GM12878 (cell line): ENCODE measurements around the gene SATB2. TPM values are rescaled to one million over a fixed set of nuclear protein-coding genes. Genes with fewer than 3 reads are reported as not detected.

Source experiments
- ATAC-seq: fragments of 200-7000 bp; cut with Tn5 transposase; 3 replicates; pipeline ENCODE4 v1.9.1; 2020; ENCODE audit warnings: mild to moderate bottlenecking, moderate library complexity
- BruUV-seq: library from RNA; stranded (reverse); fragments of 400-500 nt; replicated peaks from 2 replicates; lab custom pipeline; 2021; lab: Mats Ljungman, UMichigan
- CTCF ChIA-PET: fragments of 300-600 bp; sonication (Branson Sonifier 250); formaldehyde crosslinking; extraction: SDS; loops from one replicate; lab custom pipeline; 2021; ENCODE audit warnings: inconsistent platforms; lab: Yijun Ruan, JAX
- POLR2A ChIA-PET: fragments of 350-600 bp; formaldehyde crosslinking; extraction: SDS; loops from one replicate; lab custom pipeline; 2021; ENCODE audit warnings: inconsistent platforms; lab: Charles Lee
- RAD21 ChIA-PET: fragments of 300-600 bp; sonication (Branson Sonifier 250); formaldehyde crosslinking; loops from one replicate; lab custom pipeline; 2023; ENCODE audit warnings: antibody characterized with exemption; ENCODE audit not compliant: unreplicated experiment; lab: Charles Lee
- SMC1A ChIA-PET: fragments of 300-600 bp; sonication (Branson Sonifier 250); formaldehyde crosslinking; loops from one replicate; lab custom pipeline; 2023; ENCODE audit not compliant: unreplicated experiment, uncharacterized antibody; lab: Charles Lee
- DNase-seq: peaks from one replicate; pipeline ENCODE4 v3.0.0-alpha.2; 2011; ENCODE audit warnings: low read depth, low spot score
- FAIRE-seq: peaks from 3 replicates; lab custom pipeline; 2011; peaks lifted over from hg19 to GRCh38; lab: Jason Lieb, UNC
- H2AFZ ChIP-seq: 2 replicates; pipeline ENCODE4 v1.6.0; 2011; ENCODE audit warnings: low read depth, low read length, control low read depth; ENCODE audit not compliant: control insufficient read depth
- H3K27ac ChIP-seq: 2 replicates; pipeline ENCODE4 v1.5.1; 2011; ENCODE audit warnings: control low read depth; ENCODE audit not compliant: control insufficient read depth, insufficient read depth
- H3K27me3 ChIP-seq, 2 experiments: replicated peaks in 1 of 2; 2 replicates each; pipeline versions ENCODE4 v1.6.0 to v1.6.1; 2011; ENCODE audit warnings: low read length in 1 of 2; ENCODE audit not compliant: control insufficient read depth in 2 of 2, insufficient read depth in 2 of 2
- H3K36me3 ChIP-seq, 2 experiments: 2 replicates each; pipeline ENCODE4 v1.5.1; 2011; ENCODE audit warnings: low read length in 1 of 2; ENCODE audit not compliant: control insufficient read depth in 2 of 2, insufficient read depth in 2 of 2
- H3K4me1 ChIP-seq: 2 replicates; pipeline ENCODE4 v1.6.1; 2011; ENCODE audit warnings: mild to moderate bottlenecking, low read length, moderate library complexity, mixed read lengths; ENCODE audit not compliant: control insufficient read depth, insufficient read depth
- H3K4me2 ChIP-seq: 2 replicates; pipeline ENCODE4 v1.6.0; 2011; ENCODE audit warnings: control low read depth; ENCODE audit not compliant: control insufficient read depth, insufficient read depth
- H3K4me3 ChIP-seq: fragments of 200-600 bp; sonication (generic); 2 replicates; pipeline ENCODE4 v1.5.1; 2016
- H3K79me2 ChIP-seq: 2 replicates; pipeline ENCODE4 v1.6.0; 2011; ENCODE audit warnings: low read length; ENCODE audit not compliant: control insufficient read depth, insufficient read depth
- H3K9ac ChIP-seq: 2 replicates; pipeline ENCODE4 v1.8.0; 2011; ENCODE audit warnings: low read length, control low read depth, mixed read lengths; ENCODE audit not compliant: control insufficient read depth, insufficient read depth
- H3K9me3 ChIP-seq: replicated peaks from 3 replicates; pipeline ENCODE4 v1.5.1; 2011; ENCODE audit warnings: mild to moderate bottlenecking, low read length; ENCODE audit not compliant: control insufficient read depth, insufficient read depth
- H4K20me1 ChIP-seq: 2 replicates; pipeline ENCODE4 v1.6.0; 2011; ENCODE audit not compliant: control insufficient read depth, insufficient read depth
- CHD2 ChIP-seq: IDR thresholded peaks from 2 replicates; pipeline ENCODE4 v1.6.1; 2011; ENCODE audit warnings: low read depth, low read length, improper control_type of control experiment, borderline replicate concordance
- EZH2 ChIP-seq: IDR thresholded peaks from 2 replicates; pipeline ENCODE4 v1.6.1; 2012; ENCODE audit warnings: low read depth, mild to moderate bottlenecking, control low read depth, inconsistent platforms, low read length, borderline replicate concordance; ENCODE audit not compliant: control insufficient read depth
- GATAD2B ChIP-seq: fragments of 450-650 bp; conservative IDR thresholded peaks from 2 replicates; pipeline ENCODE4 v1.6.1; 2017; ENCODE audit warnings: low read depth, mild to moderate bottlenecking, moderate library complexity
- HDAC6 ChIP-seq: fragments of 200-600 bp; sonication (generic); IDR thresholded peaks from one replicate; pipeline ENCODE4 v1.8.0; 2017; ENCODE audit warnings: antibody characterized with exemption; ENCODE audit not compliant: unreplicated experiment
- MLLT1 ChIP-seq: fragments of 450-650 bp; IDR thresholded peaks from 2 replicates; pipeline ENCODE4 v1.6.1; 2016; ENCODE audit warnings: mild to moderate bottlenecking
- NKRF ChIP-seq: fragments of 450-650 bp; conservative IDR thresholded peaks from 2 replicates; pipeline ENCODE4 v1.6.1; 2017; ENCODE audit warnings: mild to moderate bottlenecking, moderate library complexity
- NR2C2 ChIP-seq: IDR thresholded peaks from 2 replicates; pipeline ENCODE4 v1.6.1; 2011; ENCODE audit warnings: borderline replicate concordance, low read depth; ENCODE audit not compliant: control insufficient read depth, insufficient read length
- SIX5 ChIP-seq: IDR thresholded peaks from 2 replicates; pipeline ENCODE4 v1.6.1; 2011; ENCODE audit warnings: mild to moderate bottlenecking, low read depth, low read length, moderate library complexity; ENCODE audit not compliant: severe bottlenecking
- SREBF1 ChIP-seq: IDR thresholded peaks from 2 replicates; pipeline ENCODE4 v1.6.1; 2012; ENCODE audit warnings: mild to moderate bottlenecking, low read length
- TAF1 ChIP-seq: IDR thresholded peaks from 2 replicates; pipeline ENCODE4 v1.6.1; 2011; ENCODE audit warnings: mild to moderate bottlenecking, low read depth, low read length, borderline replicate concordance
- YY1 ChIP-seq: IDR thresholded peaks from 2 replicates; pipeline ENCODE4 v1.6.1; 2011; ENCODE audit warnings: low read depth, mild to moderate bottlenecking, low read length
- WGBS: methylation state at CpG from one replicate; pipeline ENCODE4 v1.1.6; 2016; ENCODE audit warnings: low lambda C conversion rate; ENCODE audit not compliant: insufficient replicate concordance, insufficient coverage; ENCODE audit errors: missing lambda C conversion rate; 5-methylcytosine and 5-hydroxymethylcytosine counted together
- in situ Hi-C: fragments of 300-500 bp; cut with MboI; formaldehyde crosslinking; loops from 9 replicates; pipeline ENCODE4 v1.14.3; 2018; ENCODE audit warnings: mixed read lengths
- intact Hi-C: fragments of 100-400 bp; cut with micrococcal nuclease; formaldehyde crosslinking; loops from one replicate; pipeline ENCODE4 v1.14.2; 2022; ENCODE audit not compliant: unreplicated experiment
- polyA plus RNA-seq, 11 experiments: library from polyadenylated mRNA; depleted of rRNA in 4 of 11; unstranded in 6 of 11; stranded (reverse) in 5 of 11; fragments of >200 nt; fragmentation: Nextera tagmentation in 4 of 11; fragmentation: Illumina TruSeq in 1 of 11; extraction: Ambion mirVana in 4 of 11; extraction: Trizol in 1 of 11; gene quantifications; 1 replicate in 1 of 11; 2 replicates in 10 of 11; pipeline versions ENCODE4 v1.2.1 to v1.2.3, GENCODE V29; 2011 to 2016; ENCODE audit warnings: inconsistent platforms in 2 of 11, missing spikeins in 2 of 11, low read depth in 1 of 11
- total RNA-seq, 4 experiments: library from RNA; depleted of rRNA in 3 of 4; stranded (reverse); fragments of >200 nt in 3 of 4; fragmentation: Illumina TruSeq in 1 of 4; extraction: Trizol in 1 of 4; gene quantifications; 2 replicates each; pipeline versions ENCODE4 v1.2.1 to v1.2.3, GENCODE V29; 2013 to 2021
- TF ChIP-seq, protein P1 (sequence below): fragments of 450-650 bp; IDR thresholded peaks from 2 replicates; pipeline ENCODE4 v1.6.1; 2016; ENCODE audit warnings: mild to moderate bottlenecking
- TF ChIP-seq, protein P2 (sequence below): fragments of 450-650 bp; IDR thresholded peaks from 2 replicates; pipeline ENCODE4 v1.6.1; 2017; ENCODE audit warnings: mild to moderate bottlenecking, moderate library complexity

Gene SATB2
- total and polyA plus RNA-seq, 10 of the 15 experiments (the other 5 are each of a cell fraction or from before 2014, with no cell fraction given) = 0.03 to 0.56 (median 0.08) TPM; not detected in 3

DNA sequence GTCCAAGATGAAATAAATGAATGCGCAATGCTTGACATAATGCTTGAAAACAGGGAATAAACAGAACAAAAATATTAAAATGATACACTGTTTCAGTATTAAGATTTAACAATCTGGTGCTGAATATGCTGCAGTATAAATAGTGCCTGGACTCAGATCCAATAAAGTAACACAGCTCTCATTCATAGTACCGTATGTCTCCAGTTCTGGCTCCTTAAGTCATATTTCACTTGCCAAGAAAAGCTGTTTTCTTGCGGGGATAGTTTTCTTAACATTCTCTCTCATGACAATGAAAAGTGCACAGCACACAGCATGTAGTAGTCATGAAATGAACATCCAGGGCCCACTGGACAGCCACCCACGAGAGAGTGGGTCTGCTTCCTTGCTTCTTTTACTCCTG is 74.7 kb downstream of the SATB2 start (continued):
- no peak for TF ChIP-seq NKRF
- TF ChIP-seq EZH2 = no peak
- no peak for TF ChIP-seq YY1
- no peak for TF ChIP-seq MLLT1
- TF ChIP-seq HDAC6 = no peak
- TF ChIP-seq, all 136 proteins: peak for 0

- ATAC-seq (no peak), DNase-seq (no peak), FAIRE-seq (no peak)
- Histone ChIP-seq H3K79me2 (no peaks in the 10 kb centered on the region), H3K4me3 (no peak overlapping the region), H4K20me1 (no peaks in the 10 kb centered on the region), H3K9ac (no peak overlapping the region), H3K4me2 (no peak overlapping the region), H3K27ac (no peak overlapping the region), H2AFZ (no peak overlapping the region), H3K9me3 (no peaks in the 10 kb centered on the region), H3K36me3 (no peaks in the 10 kb centered on the region), H3K27me3 (no peaks in the 10 kb centered on the region), H3K4me1 (no peaks in the 10 kb centered on the region)
- ChIA-PET RAD21 (no interaction called here), POLR2A (no interaction called here), SMC1A (no interaction called here), CTCF (no interaction called here)
- BruUV-seq = no TSS peak
- in situ Hi-C loops = no loop called here
- intact Hi-C loops = no loop called here
- WGBS = 1% methylated on average over 6 of the region's 6 CpGs
- TF ChIP-seq, protein P1, sequence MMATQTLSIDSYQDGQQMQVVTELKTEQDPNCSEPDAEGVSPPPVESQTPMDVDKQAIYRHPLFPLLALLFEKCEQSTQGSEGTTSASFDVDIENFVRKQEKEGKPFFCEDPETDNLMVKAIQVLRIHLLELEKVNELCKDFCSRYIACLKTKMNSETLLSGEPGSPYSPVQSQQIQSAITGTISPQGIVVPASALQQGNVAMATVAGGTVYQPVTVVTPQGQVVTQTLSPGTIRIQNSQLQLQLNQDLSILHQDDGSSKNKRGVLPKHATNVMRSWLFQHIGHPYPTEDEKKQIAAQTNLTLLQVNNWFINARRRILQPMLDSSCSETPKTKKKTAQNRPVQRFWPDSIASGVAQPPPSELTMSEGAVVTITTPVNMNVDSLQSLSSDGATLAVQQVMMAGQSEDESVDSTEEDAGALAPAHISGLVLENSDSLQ = no peak
- no peak for TF ChIP-seq NR2C2
- TF ChIP-seq SREBF1 = no peak
- TF ChIP-seq, protein P2, sequence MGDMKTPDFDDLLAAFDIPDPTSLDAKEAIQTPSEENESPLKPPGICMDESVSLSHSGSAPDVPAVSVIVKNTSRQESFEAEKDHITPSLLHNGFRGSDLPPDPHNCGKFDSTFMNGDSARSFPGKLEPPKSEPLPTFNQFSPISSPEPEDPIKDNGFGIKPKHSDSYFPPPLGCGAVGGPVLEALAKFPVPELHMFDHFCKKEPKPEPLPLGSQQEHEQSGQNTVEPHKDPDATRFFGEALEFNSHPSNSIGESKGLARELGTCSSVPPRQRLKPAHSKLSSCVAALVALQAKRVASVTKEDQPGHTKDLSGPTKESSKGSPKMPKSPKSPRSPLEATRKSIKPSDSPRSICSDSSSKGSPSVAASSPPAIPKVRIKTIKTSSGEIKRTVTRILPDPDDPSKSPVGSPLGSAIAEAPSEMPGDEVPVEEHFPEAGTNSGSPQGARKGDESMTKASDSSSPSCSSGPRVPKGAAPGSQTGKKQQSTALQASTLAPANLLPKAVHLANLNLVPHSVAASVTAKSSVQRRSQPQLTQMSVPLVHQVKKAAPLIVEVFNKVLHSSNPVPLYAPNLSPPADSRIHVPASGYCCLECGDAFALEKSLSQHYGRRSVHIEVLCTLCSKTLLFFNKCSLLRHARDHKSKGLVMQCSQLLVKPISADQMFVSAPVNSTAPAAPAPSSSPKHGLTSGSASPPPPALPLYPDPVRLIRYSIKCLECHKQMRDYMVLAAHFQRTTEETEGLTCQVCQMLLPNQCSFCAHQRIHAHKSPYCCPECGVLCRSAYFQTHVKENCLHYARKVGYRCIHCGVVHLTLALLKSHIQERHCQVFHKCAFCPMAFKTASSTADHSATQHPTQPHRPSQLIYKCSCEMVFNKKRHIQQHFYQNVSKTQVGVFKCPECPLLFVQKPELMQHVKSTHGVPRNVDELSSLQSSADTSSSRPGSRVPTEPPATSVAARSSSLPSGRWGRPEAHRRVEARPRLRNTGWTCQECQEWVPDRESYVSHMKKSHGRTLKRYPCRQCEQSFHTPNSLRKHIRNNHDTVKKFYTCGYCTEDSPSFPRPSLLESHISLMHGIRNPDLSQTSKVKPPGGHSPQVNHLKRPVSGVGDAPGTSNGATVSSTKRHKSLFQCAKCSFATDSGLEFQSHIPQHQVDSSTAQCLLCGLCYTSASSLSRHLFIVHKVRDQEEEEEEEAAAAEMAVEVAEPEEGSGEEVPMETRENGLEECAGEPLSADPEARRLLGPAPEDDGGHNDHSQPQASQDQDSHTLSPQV = no peak
- TF ChIP-seq GATAD2B = no peak
- TF ChIP-seq TAF1 = no peak
- no peak for TF ChIP-seq CHD2
- TF ChIP-seq SIX5 = no peak
Measured at GRCh38 chr2:199382091-199382490, 75.6 kb downstream of the SATB2 start.
